Ovary (tissue), 3 donors: Measurements from ENCODE around the gene CTBP1.

ENCODE experiments used
- CTCF ChIP-seq, 3 donors: fragments of 450-650 bp in 2 of 3; fragments of 200-600 bp in 1 of 3; IDR thresholded peaks; one replicate each; pipeline versions ENCODE4 v1.5.1 to v1.8.0; 2016 to 2022; ENCODE audit warnings: antibody characterized with exemption in 3 of 3, mild to moderate bottlenecking in 1 of 3
- POLR2A ChIP-seq: fragments of 450-650 bp; IDR thresholded peaks from one replicate; pipeline ENCODE4 v1.6.1; 2017; ENCODE audit warnings: antibody characterized with exemption, mild to moderate bottlenecking, moderate library complexity
- donor health status: DM: no; HTN: no; CAD: no.

- TF ChIP-seq CTCF (IDR thresholded peaks at IDR 0.05): no peak
- TF ChIP-seq POLR2A: no peak
These were observed 34.8 kb upstream of the CTBP1 start for GRCh38 chr4:1283711-1284110.
